Cardiac muscle cell (in vitro differentiated cells and primary cell): Measurements from ENCODE around the gene OR6S1. TPM values are rescaled to one million over a fixed set of nuclear protein-coding genes. Genes with fewer than 3 reads are reported as not detected.
"Not testable (repeated sequence)": the region's sequence is repeated elsewhere in the genome, so short reads cannot be mapped to it uniquely, and the experiment has no call there.

ENCODE experiments used
- DNase-seq, 2 donors: peaks; one replicate each; pipeline versions ENCODE4 v3.0.0 to v3.0.0-alpha.2; 2010 to 2017; ENCODE audit warnings: low read depth in 1 of 2, low spot score in 1 of 2
- H3K27ac ChIP-seq: fragments of 200-600 bp; sonication (generic); 2 replicates; pipeline ENCODE4 v1.5.1; 2016
- H3K27me3 ChIP-seq: fragments of 200-600 bp; sonication (generic); 2 replicates; pipeline ENCODE4 v1.6.0; 2016; ENCODE audit warnings: control low read depth
- H3K36me3 ChIP-seq: fragments of 200-600 bp; sonication (generic); 2 replicates; pipeline ENCODE4 v1.5.1; 2016; ENCODE audit warnings: control low read depth
- H3K4me1 ChIP-seq: fragments of 200-600 bp; sonication (generic); 2 replicates; pipeline ENCODE4 v1.8.1; 2017; ENCODE audit warnings: low read depth, mild to moderate bottlenecking, mixed run types
- H3K4me3 ChIP-seq: fragments of 200-600 bp; sonication (generic); 2 replicates; pipeline ENCODE4 v1.5.1; 2016; ENCODE audit warnings: mild to moderate bottlenecking
- H3K9me3 ChIP-seq: fragments of 200-600 bp; sonication (generic); 2 replicates; pipeline ENCODE4 v1.5.1; 2017; ENCODE audit warnings: low read depth, mild to moderate bottlenecking, control low read depth
- CTCF ChIP-seq: IDR thresholded peaks from 2 replicates; pipeline ENCODE4 v1.5.1; 2012; ENCODE audit warnings: low read depth, mild to moderate bottlenecking, low read length
- polyA plus RNA-seq: library from polyadenylated mRNA; unstranded; fragments of >200 nt; fragmentation: Nextera tagmentation; extraction: Ambion mirVana; gene quantifications from 2 replicates; pipeline ENCODE4 v1.2.1, GENCODE V29; 2016
- total RNA-seq: library from RNA; depleted of rRNA; stranded (reverse); fragments of >200 nt; gene quantifications from 2 replicates; pipeline ENCODE4 v1.2.3, GENCODE V29; 2016

Gene OR6S1
- total and polyA plus RNA-seq, 2 experiments from 2014 or later, result not detected

GRCh38 chr14:20597108-20597507 is 44.4 kb downstream of the OR6S1 start:
- Histone ChIP-seq H3K36me3 (no peaks in the 10 kb centered on the region), H3K9me3 (no peaks in the 10 kb centered on the region), H3K4me1 (no peaks in the 10 kb centered on the region), H3K4me3 (no peak overlapping the region), H3K27me3 (no peaks in the 10 kb centered on the region), H3K27ac (no peak overlapping the region)
- DNase-seq, result no peak
- TF ChIP-seq CTCF, result no peak

- H3K27ac ChIP-seq, H3K4me3 ChIP-seq, DNase-seq, H3K4me1 ChIP-seq, H3K9me3 ChIP-seq, H3K27me3 ChIP-seq, H3K36me3 ChIP-seq: not testable (repeated sequence)
Observed at GRCh38 chr14:20595726-20596125, 45.8 kb downstream of the OR6S1 start.

- Histone ChIP-seq H3K27ac (no peak overlapping the region), H3K27me3 (no peaks in the 10 kb centered on the region), H3K36me3 (no peaks in the 10 kb centered on the region), H3K4me3 (no peak overlapping the region), H3K4me1 (no peaks in the 10 kb centered on the region), H3K9me3 (no peaks in the 10 kb centered on the region)
- DNase-seq, result no peak
- TF ChIP-seq CTCF, result no peak
Observed at GRCh38 chr14:20592574-20592973, 48.9 kb downstream of the OR6S1 start.

GRCh38 chr14:20591235-20591634 is 50.3 kb downstream of the OR6S1 start, which contains the start of gene RNASE12:
TSS of gene RNASE12 (minus strand) at chr14:20591376. CDS start at chr14:20590723, 653 bp downstream.
- Histone ChIP-seq H3K9me3 (no peaks in the 10 kb centered on the region), H3K4me3 (no peak within 1 kb of the TSS), H3K27me3 (no peaks in the 10 kb centered on the region), H3K4me1 (no peaks in the 10 kb centered on the region), H3K27ac (no peak within 1 kb of the TSS), H3K36me3 (no peaks in the 10 kb centered on the region)
- no peak for DNase-seq
- TF ChIP-seq CTCF, result no peak

Other genes with a start within 250 kb of the OR6S1 start
- gene TEP1, start 228.2 kb downstream of the OR6S1 start, total RNA-seq, result 8.2 and 8.5 TPM in 2 replicates
- gene TEP1, start 228.2 kb downstream of the OR6S1 start, polyA plus RNA-seq, result 4.3 and 5.1 TPM in 2 replicates
- 0.18 TPM in 1 of 2 replicates, not detected in the other for gene KLHL33, start 205.5 kb downstream of the OR6S1 start, total RNA-seq
- gene KLHL33, start 205.5 kb downstream of the OR6S1 start, polyA plus RNA-seq, result 0.04 TPM in 1 of 2 replicates, not detected in the other
- gene OSGEP, start 186.9 kb downstream of the OR6S1 start, total RNA-seq, result 47.9 and 82.0 TPM in 2 replicates
- 42.7 and 51.7 TPM in 2 replicates for gene OSGEP, start 186.9 kb downstream of the OR6S1 start, polyA plus RNA-seq
- 111 and 358 TPM in 2 replicates for gene APEX1, start 186.5 kb downstream of the OR6S1 start, total RNA-seq
- gene APEX1, start 186.5 kb downstream of the OR6S1 start, polyA plus RNA-seq, result 176 and 185 TPM in 2 replicates
- gene PIP4P1, start 180.3 kb downstream of the OR6S1 start, total RNA-seq, result 17.6 and 23.1 TPM in 2 replicates
- gene PIP4P1, start 180.3 kb downstream of the OR6S1 start, polyA plus RNA-seq, result 49.4 and 60.1 TPM in 2 replicates
- 15.6 and 20.7 TPM in 2 replicates for gene PNP, start 172.3 kb downstream of the OR6S1 start, total RNA-seq
- gene PNP, start 172.3 kb downstream of the OR6S1 start, polyA plus RNA-seq, result 15.7 and 22.2 TPM in 2 replicates
- gene RNASE10, start 136.2 kb downstream of the OR6S1 start, total RNA-seq, result not detected in 2 replicates
- 0.81 and 0.99 TPM in 2 replicates for gene RNASE10, start 136.2 kb downstream of the OR6S1 start, polyA plus RNA-seq
- not detected in 2 replicates for gene RNASE9, start 80.6 kb downstream of the OR6S1 start, total RNA-seq
- gene RNASE9, start 80.6 kb downstream of the OR6S1 start, polyA plus RNA-seq, result not detected in 2 replicates
- not detected in 2 replicates for gene RNASE11, start 53.7 kb downstream of the OR6S1 start, total RNA-seq
- not detected in 2 replicates for gene RNASE11, start 53.7 kb downstream of the OR6S1 start, polyA plus RNA-seq
- gene RNASE12, start 50.3 kb downstream of the OR6S1 start, total RNA-seq, result not detected in 2 replicates
- gene RNASE12, start 50.3 kb downstream of the OR6S1 start, polyA plus RNA-seq, result not detected in 2 replicates
- gene RNASE4, start 42.9 kb upstream of the OR6S1 start, total RNA-seq, result 9.1 and 9.6 TPM in 2 replicates
- 7.2 and 12.4 TPM in 2 replicates for gene RNASE4, start 42.9 kb upstream of the OR6S1 start, polyA plus RNA-seq
- 0.83 and 3.8 TPM in 2 replicates for gene ANG, start 47.1 kb upstream of the OR6S1 start, total RNA-seq
- gene ANG, start 47.1 kb upstream of the OR6S1 start, polyA plus RNA-seq, result 2.1 and 2.7 TPM in 2 replicates
- gene EDDM3A, start 104.2 kb upstream of the OR6S1 start, total RNA-seq, result not detected in 2 replicates
- gene EDDM3A, start 104.2 kb upstream of the OR6S1 start, polyA plus RNA-seq, result 0.15 and 0.25 TPM in 2 replicates
- gene EDDM3B, start 126.7 kb upstream of the OR6S1 start, total RNA-seq, result 1.8 TPM in 1 of 2 replicates, not detected in the other
- 0.26 and 5.2 TPM in 2 replicates for gene EDDM3B, start 126.7 kb upstream of the OR6S1 start, polyA plus RNA-seq
- not detected in 2 replicates for gene RNASE6, start 139.6 kb upstream of the OR6S1 start, total RNA-seq
- gene RNASE6, start 139.6 kb upstream of the OR6S1 start, polyA plus RNA-seq, result 0.60 TPM in 1 of 2 replicates, not detected in the other
- 1.3 and 3.6 TPM in 2 replicates for gene RNASE1, start 161.2 kb upstream of the OR6S1 start, total RNA-seq
- 2.5 and 5.7 TPM in 2 replicates for gene RNASE1, start 161.2 kb upstream of the OR6S1 start, polyA plus RNA-seq
- not detected in 2 replicates for gene RNASE3, start 249.7 kb upstream of the OR6S1 start, total RNA-seq
- not detected in 2 replicates for gene RNASE3, start 249.7 kb upstream of the OR6S1 start, polyA plus RNA-seq